ENCODE measurements around the gene TMEM117. TPM values are rescaled to one million over a fixed set of nuclear protein-coding genes. Genes with fewer than 3 reads are reported as not detected.

The TMEM117 gene
- total and polyA plus RNA-seq, 4 experiments from 2014 or later = 3.0 to 4.7 (median 3.8) TPM

DNA sequence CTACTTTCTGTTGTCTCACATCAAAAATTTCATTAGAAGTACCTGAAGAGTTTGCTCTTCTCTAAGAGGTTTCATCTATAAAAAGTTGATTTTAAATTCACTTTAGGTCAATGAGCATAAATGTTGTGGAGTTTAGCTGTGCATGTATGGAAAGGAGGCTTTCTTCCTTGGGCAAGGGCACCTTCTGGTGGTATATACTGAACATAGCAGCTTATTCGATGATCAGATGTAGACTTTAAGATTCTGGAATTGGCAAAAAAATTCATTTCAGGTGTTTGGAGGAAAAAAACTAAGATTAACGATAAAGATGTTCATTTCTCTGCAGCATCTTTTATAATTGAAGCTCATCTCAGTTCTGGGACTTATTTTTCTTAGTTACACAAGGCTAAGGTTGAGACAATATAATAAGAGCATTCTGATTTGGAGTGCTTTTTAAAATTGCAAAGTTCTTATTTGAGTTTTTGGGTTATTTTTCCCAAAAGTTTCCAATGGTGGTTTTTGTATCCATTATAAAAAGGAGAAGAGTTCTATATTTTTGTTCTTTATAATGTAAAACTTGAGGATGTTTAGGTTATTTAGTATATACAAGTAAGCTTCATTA lies 46.8 kb downstream of the TMEM117 start:
- no peaks in the 10 kb centered on the region for H3K36me3 ChIP-seq (ENCODE audit: insufficient read depth, low read length)
- Mint-ChIP-seq H3K36me3 (no peaks in the 10 kb centered on the region), H3K9me3 (no peaks in the 10 kb centered on the region), H3K27me3 (no peaks in the 10 kb centered on the region), H3K4me3 (no peak overlapping the region), H3K27ac (no peak overlapping the region), H3K4me1 (peaks cover 0 to 4% (median 0%) of the 10 kb centered on the region in 4 donors)
- ChIA-PET POLR2A (ENCODE audit: partially characterized antibody) (interaction anchor here (1.0 to 1.4 kb wide), 2 partner anchors 105 to 124 kb away, joined by 4 read pairs; partner anchors contain the start of genes IRAK4 and PUS7L), CTCF (ENCODE audit: partially characterized antibody) (interaction anchor here (0.6 to 4.9 kb wide), 22 partner anchors 9 to 1709 kb away, joined by 3 to 59 read pairs (median 4); partner anchors contain the start of genes IRAK4, PUS7L and TMEM117)
- H3K4me3 ChIP-seq (ENCODE audit: low read length in 2 of 2) = no peak overlapping the region
- H3K9me3 ChIP-seq (ENCODE audit: control insufficient read depth in 1 of 2, low read length in 2 of 2) = no peaks in the 10 kb centered on the region
- no peaks in the 10 kb centered on the region for H3K27me3 ChIP-seq (ENCODE audit: insufficient read depth, low read length)
- no peaks in the 10 kb centered on the region for H3K4me1 ChIP-seq (ENCODE audit: insufficient read depth, low read length)
- peak in 4 of 5 donors; percentile 53 to 60 (median 56) for DNase-seq
- no peak overlapping the region for H3K27ac ChIP-seq (ENCODE audit: low read depth, low read length)
- intact Hi-C loops (cut with micrococcal nuclease) = loop anchor here (1.0 to 5.0 kb wide), 6 partner anchors 45 to 1400 kb away; partner anchors contain the start of genes IRAK4, PUS7L, TMEM117 and TWF1

DNA sequence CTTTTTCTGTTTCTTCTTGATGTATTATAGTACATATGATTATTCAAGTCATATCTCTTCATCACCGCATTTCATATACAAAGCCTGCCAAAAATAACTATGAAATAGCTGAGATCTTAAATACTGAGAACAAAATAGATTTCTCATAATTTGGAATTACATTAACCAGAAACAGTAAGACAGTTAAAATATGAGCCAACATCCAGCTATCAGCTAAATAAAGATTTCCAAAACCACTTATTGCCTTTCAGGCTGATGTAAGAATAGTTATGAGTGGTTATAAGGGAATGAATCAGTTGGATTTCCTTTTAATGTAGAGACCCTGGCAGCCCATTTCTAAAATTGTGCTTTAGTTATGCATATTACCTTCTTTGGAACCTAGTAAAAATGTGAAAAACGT lies 47.4 kb downstream of the TMEM117 start:
- ChIA-PET POLR2A (ENCODE audit: partially characterized antibody) (no interaction called here), CTCF (ENCODE audit: partially characterized antibody) (interaction anchor here (0.8 to 4.9 kb wide), 13 partner anchors 10 to 439 kb away, joined by 3 to 59 read pairs (median 5); partner anchors contain the start of genes IRAK4 and PUS7L)
- Mint-ChIP-seq H3K27me3 (no peaks in the 10 kb centered on the region), H3K4me3 (no peak overlapping the region), H3K36me3 (no peaks in the 10 kb centered on the region), H3K4me1 (peaks cover 0 to 4% (median 0%) of the 10 kb centered on the region in 4 donors), H3K27ac (no peak overlapping the region), H3K9me3 (no peaks in the 10 kb centered on the region)
- Histone ChIP-seq H3K36me3 (ENCODE audit: insufficient read depth, low read length) (no peaks in the 10 kb centered on the region), H3K4me1 (ENCODE audit: insufficient read depth, low read length) (no peaks in the 10 kb centered on the region), H3K27ac (ENCODE audit: low read depth, low read length) (no peak overlapping the region), H3K9me3 (ENCODE audit: control insufficient read depth in 1 of 2, low read length in 2 of 2) (no peaks in the 10 kb centered on the region), H3K27me3 (ENCODE audit: insufficient read depth, low read length) (no peaks in the 10 kb centered on the region), H3K4me3 (ENCODE audit: low read length in 2 of 2) (no peak overlapping the region)
- intact Hi-C loops (cut with micrococcal nuclease) = loop anchor here (5.0 kb wide), 3 partner anchors 46 to 1401 kb away; partner anchors contain the start of gene TMEM117
- DNase-seq = no peak

DNA sequence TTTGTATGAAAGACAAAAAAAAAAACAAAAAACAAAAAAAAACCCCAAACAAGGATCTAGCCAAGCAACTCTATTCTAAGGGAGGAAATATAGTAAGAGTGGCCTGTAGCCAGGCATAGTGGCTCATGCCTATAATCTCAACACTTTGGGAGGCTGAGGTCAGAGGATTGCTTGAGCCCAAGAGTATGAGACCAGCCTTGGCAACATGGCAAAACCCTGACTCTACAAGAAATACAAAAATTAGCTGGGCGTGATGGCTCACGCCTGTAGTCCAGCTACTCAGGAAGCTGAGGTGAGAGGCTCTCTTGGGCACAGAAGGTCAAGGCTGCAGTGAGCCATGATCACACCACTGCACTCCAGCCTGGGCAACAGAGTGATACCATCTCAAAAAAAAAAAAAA lies 47.9 kb downstream of the TMEM117 start:
- Histone ChIP-seq H3K27ac (ENCODE audit: low read depth, low read length) (no peak overlapping the region), H3K9me3 (ENCODE audit: control insufficient read depth in 1 of 2, low read length in 2 of 2) (no peaks in the 10 kb centered on the region), H3K36me3 (ENCODE audit: insufficient read depth, low read length) (no peaks in the 10 kb centered on the region), H3K4me3 (ENCODE audit: low read length in 2 of 2) (no peak overlapping the region), H3K4me1 (ENCODE audit: insufficient read depth, low read length) (no peaks in the 10 kb centered on the region), H3K27me3 (ENCODE audit: insufficient read depth, low read length) (no peaks in the 10 kb centered on the region)
- Mint-ChIP-seq H3K4me3 (no peak overlapping the region), H3K27ac (no peak overlapping the region), H3K9me3 (no peaks in the 10 kb centered on the region), H3K27me3 (no peaks in the 10 kb centered on the region), H3K4me1 (peaks cover 0 to 4% (median 0%) of the 10 kb centered on the region in 4 donors), H3K36me3 (no peaks in the 10 kb centered on the region)
- ChIA-PET CTCF (ENCODE audit: partially characterized antibody) (interaction anchor here (0.7 to 4.9 kb wide), 7 partner anchors 23 to 439 kb away, joined by 3 to 59 read pairs (median 9); partner anchors contain the start of genes IRAK4 and PUS7L), POLR2A (ENCODE audit: partially characterized antibody) (no interaction called here)
- no peak for DNase-seq
- intact Hi-C loops (cut with micrococcal nuclease) = loop anchor here (5.0 kb wide), 3 partner anchors 46 to 1401 kb away; partner anchors contain the start of gene TMEM117

DNA sequence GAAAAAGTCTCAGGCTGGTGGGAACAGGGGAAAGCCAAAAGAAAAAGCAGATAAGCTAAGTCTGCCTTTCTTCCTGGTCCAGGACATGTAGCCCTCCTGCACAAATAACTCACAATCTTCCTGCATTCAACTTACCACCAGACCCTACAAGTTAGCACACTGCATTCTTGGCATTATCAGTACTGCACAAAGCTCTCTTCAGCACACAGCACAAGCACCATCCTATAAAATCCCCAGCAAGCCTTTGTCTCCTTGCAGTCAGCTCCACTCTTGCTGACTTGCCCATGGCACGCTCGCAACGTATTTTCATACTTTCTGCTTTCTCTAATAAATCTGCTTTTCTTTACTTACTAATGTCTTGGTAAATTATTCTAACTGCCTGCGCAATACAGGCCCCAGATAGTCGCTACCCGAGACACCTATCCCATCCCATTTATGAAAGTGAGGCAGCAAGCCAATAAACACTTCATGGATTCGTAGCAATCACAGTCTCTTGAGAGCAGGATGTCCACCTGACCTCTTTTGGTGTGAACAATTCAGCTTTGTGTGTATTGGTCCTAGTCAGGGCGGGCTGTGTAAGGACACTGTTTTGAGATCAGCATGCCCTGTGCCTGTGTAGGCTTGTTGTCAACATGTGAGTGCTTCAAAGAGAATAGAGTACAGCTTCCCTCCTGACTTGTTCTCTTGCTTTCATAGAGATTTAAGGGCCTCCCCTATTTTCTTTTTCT lies 49.0 kb downstream of the TMEM117 start:
- DNase-seq = no peak
- Histone ChIP-seq H3K27me3 (ENCODE audit: insufficient read depth, low read length) (no peaks in the 10 kb centered on the region), H3K4me1 (ENCODE audit: insufficient read depth, low read length) (no peaks in the 10 kb centered on the region), H3K27ac (ENCODE audit: low read depth, low read length) (no peak overlapping the region), H3K4me3 (ENCODE audit: low read length in 2 of 2) (no peak overlapping the region), H3K36me3 (ENCODE audit: insufficient read depth, low read length) (no peaks in the 10 kb centered on the region), H3K9me3 (ENCODE audit: control insufficient read depth in 1 of 2, low read length in 2 of 2) (no peaks in the 10 kb centered on the region)
- H3K27ac Mint-ChIP-seq = no peak overlapping the region
- H3K36me3 Mint-ChIP-seq = no peaks in the 10 kb centered on the region
- ChIA-PET POLR2A (ENCODE audit: partially characterized antibody) (no interaction called here), CTCF (ENCODE audit: partially characterized antibody) (interaction anchor here (1.0 to 4.9 kb wide), 5 partner anchors 13 to 441 kb away, joined by 3 to 59 read pairs (median 22); partner anchors contain the start of genes IRAK4 and PUS7L)
- H3K4me3 Mint-ChIP-seq = no peak overlapping the region
- peaks cover 0 to 4% (median 0%) of the 10 kb centered on the region in 4 donors for H3K4me1 Mint-ChIP-seq
- intact Hi-C loops (cut with micrococcal nuclease) = loop anchor here (5.0 kb wide), 3 partner anchors 48 to 1403 kb away; partner anchors contain the start of gene TMEM117
- no peaks in the 10 kb centered on the region for H3K27me3 Mint-ChIP-seq
- no peaks in the 10 kb centered on the region for H3K9me3 Mint-ChIP-seq

DNA sequence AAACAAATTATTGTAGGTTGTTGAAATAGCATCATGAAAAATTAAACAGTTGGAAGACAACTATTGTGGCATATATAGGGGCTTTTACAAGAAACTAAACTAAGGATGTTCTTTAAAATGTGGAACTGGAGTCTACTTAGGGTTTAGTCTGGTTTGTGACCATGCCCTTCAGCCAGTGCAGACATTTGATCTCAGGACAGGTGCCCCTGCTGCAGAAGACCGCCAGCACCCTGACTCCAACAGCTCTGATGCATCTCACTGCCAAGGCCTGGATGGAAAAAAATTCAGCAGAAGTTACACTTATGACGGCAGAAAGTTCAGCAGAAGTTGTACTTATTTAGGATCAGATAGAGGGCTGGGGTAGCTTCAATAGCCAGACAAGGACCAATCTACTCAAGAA lies 51.5 kb downstream of the TMEM117 start:
- Histone ChIP-seq H3K9me3 (ENCODE audit: control insufficient read depth in 1 of 2, low read length in 2 of 2) (no peaks in the 10 kb centered on the region), H3K4me1 (ENCODE audit: insufficient read depth, low read length) (no peaks in the 10 kb centered on the region), H3K36me3 (ENCODE audit: insufficient read depth, low read length) (no peaks in the 10 kb centered on the region), H3K4me3 (ENCODE audit: low read length in 2 of 2) (no peak overlapping the region), H3K27me3 (ENCODE audit: insufficient read depth, low read length) (no peaks in the 10 kb centered on the region), H3K27ac (ENCODE audit: low read depth, low read length) (no peak overlapping the region)
- intact Hi-C loops (cut with micrococcal nuclease) = no loop called here
- DNase-seq = no peak
- Mint-ChIP-seq H3K36me3 (peaks cover 0 to 3% of the 10 kb centered on the region in 2 donors), H3K27me3 (no peaks in the 10 kb centered on the region), H3K27ac (no peak overlapping the region), H3K4me3 (no peak overlapping the region), H3K4me1 (peaks cover 0 to 3% (median under 1%) of the 10 kb centered on the region in 4 donors), H3K9me3 (peaks cover 0 to 6% (median 0%) of the 10 kb centered on the region in 8 donors)
- CTCF ChIA-PET (ENCODE audit: partially characterized antibody) = no interaction called here
- POLR2A ChIA-PET (ENCODE audit: partially characterized antibody) = no interaction called here

DNA sequence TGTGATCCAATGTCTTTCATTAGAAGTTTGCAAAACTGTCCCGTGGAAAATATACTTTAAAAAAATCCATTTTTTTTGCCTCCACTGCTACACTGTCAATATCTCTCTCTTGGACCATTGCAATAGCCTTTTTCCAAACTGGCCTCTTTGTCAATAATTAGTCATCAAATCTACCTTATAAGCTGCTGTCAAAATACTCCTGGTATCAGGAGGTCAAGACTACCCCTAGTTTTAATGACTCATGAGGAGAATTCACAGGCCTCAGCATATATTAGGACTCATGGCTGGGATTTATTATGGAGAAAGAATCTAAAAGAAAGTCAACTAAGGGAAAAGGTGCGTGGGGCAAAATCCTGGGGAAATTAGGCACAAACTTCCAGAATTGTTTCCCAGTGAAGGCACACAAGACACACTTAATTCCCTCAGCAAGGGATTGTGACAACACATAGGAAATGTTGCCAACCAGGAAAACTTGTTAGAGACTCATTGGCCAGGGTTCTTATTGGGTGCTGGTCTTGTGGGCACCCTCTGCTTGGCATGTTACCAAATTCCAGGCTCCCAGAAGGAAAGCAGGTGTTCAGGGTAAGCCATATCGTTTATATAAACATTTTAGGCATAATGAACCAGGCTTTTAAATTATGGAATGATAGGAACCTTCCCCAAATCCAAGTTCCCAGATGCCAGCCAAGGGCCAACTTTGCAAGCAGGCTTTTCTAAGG lies 56.1 kb downstream of the TMEM117 start:
- intact Hi-C loops (cut with micrococcal nuclease) = no loop called here
- H3K27me3 Mint-ChIP-seq = no peaks in the 10 kb centered on the region
- no peak overlapping the region for H3K4me3 Mint-ChIP-seq
- peaks cover 4 to 16% of the 10 kb centered on the region in 2 donors for H3K36me3 Mint-ChIP-seq
- Histone ChIP-seq H3K4me1 (ENCODE audit: insufficient read depth, low read length) (no peaks in the 10 kb centered on the region), H3K4me3 (ENCODE audit: low read length in 2 of 2) (no peak overlapping the region), H3K27me3 (ENCODE audit: insufficient read depth, low read length) (no peaks in the 10 kb centered on the region), H3K9me3 (ENCODE audit: control insufficient read depth in 1 of 2, low read length in 2 of 2) (no peaks in the 10 kb centered on the region), H3K27ac (ENCODE audit: low read depth, low read length) (no peak overlapping the region), H3K36me3 (ENCODE audit: insufficient read depth, low read length) (no peaks in the 10 kb centered on the region)
- CTCF ChIA-PET (ENCODE audit: partially characterized antibody) = no interaction called here
- no peak overlapping the region for H3K27ac Mint-ChIP-seq
- peaks cover 0 to 1% (median 0%) of the 10 kb centered on the region in 4 donors for H3K4me1 Mint-ChIP-seq
- DNase-seq = no peak
- H3K9me3 Mint-ChIP-seq = peaks cover 0 to 12% (median 2%) of the 10 kb centered on the region in 8 donors
- POLR2A ChIA-PET (ENCODE audit: partially characterized antibody) = no interaction called here
